ENCODE data around the gene CIB4. TPM values are rescaled to one million over a fixed set of nuclear protein-coding genes. Genes with fewer than 3 reads are reported as not detected.

The CIB4 gene
- total RNA-seq, 1 donor from 2014 or later: not detected

DNA sequence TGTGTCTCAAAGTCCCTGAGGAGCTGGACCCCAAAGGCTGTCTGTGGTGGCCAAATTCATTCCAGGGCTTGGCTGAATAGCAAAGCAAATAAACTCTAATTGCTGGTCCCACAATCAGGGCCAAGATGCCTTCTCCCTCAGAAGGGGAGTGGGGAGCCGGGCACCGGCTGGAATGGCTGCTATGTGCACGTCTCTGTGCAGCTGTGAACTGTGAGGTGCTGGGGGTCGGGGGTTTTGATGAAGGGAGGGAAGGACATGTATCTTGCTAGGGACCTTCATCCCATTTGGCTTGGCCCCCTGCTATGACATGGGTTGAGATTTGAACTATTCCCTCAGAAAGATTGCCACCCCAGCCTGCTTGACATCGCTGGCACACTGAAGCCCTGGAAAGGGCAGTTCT lies 60.4 kb downstream of the CIB4 start:
- no peak for FAIRE-seq
- Histone ChIP-seq H3K36me3 (ENCODE audit: control insufficient read depth, insufficient read depth, low read length) (no peaks in the 10 kb centered on the region), H3K4me3 (ENCODE audit: low read depth, low read length) (no peak overlapping the region), H3K27me3 (ENCODE audit: control insufficient read depth, insufficient read depth, low read length) (peaks cover 9% of the 10 kb centered on the region)
- no peak for DNase-seq (ENCODE audit: low read depth)
- TF ChIP-seq, protein P1, sequence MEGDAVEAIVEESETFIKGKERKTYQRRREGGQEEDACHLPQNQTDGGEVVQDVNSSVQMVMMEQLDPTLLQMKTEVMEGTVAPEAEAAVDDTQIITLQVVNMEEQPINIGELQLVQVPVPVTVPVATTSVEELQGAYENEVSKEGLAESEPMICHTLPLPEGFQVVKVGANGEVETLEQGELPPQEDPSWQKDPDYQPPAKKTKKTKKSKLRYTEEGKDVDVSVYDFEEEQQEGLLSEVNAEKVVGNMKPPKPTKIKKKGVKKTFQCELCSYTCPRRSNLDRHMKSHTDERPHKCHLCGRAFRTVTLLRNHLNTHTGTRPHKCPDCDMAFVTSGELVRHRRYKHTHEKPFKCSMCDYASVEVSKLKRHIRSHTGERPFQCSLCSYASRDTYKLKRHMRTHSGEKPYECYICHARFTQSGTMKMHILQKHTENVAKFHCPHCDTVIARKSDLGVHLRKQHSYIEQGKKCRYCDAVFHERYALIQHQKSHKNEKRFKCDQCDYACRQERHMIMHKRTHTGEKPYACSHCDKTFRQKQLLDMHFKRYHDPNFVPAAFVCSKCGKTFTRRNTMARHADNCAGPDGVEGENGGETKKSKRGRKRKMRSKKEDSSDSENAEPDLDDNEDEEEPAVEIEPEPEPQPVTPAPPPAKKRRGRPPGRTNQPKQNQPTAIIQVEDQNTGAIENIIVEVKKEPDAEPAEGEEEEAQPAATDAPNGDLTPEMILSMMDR (IDR thresholded peaks at IDR 0.05; ENCODE audit: insufficient read depth, low read length, severe bottlenecking): no peak

DNA sequence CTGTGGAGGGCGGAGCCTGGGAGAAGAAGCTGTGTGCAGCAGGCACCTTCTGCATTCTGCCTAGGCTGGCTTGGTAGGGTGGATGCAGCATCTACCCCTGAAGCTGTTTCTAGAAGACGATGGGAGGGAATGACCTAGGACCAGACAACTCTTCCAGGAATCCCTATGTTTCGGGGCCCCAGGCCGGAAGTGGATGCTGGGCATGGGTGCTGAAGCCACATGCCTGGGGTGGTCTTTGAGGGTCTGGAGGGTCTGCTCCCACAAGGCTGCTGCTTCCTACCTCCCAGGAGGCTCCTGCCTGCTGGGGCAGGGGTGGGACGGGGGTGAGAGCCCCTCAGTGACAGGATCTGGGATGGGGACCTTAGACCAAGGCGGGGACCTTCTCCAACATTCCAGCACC lies 61.0 kb downstream of the CIB4 start:
- no peaks in the 10 kb centered on the region for H3K36me3 ChIP-seq (ENCODE audit: control insufficient read depth, insufficient read depth, low read length)

DNA sequence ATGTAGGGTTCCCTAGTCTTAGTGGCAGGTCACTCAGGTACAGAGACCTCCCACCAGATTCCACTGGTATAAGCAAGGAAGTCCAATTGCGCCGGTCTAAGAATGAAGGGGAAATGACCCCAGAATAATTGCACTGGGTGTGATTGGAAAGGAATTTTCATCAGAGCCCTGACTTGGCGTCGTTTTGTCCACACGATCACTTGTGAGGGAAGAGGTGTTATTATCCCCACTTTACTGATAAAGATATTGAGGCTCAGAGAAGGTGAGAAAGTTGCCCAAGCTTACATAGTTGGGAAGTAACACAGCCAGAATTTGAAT lies 61.5 kb downstream of the CIB4 start:
- Histone ChIP-seq H3K27me3 (ENCODE audit: control insufficient read depth, insufficient read depth, low read length) (peaks cover 8% of the 10 kb centered on the region), H3K4me3 (ENCODE audit: low read depth, low read length) (no peak overlapping the region), H3K36me3 (ENCODE audit: control insufficient read depth, insufficient read depth, low read length) (no peaks in the 10 kb centered on the region)
- TF ChIP-seq, protein P1 (IDR thresholded peaks at IDR 0.05; ENCODE audit: insufficient read depth, low read length, severe bottlenecking): no peak
- DNase-seq (ENCODE audit: low read depth) (no peak), FAIRE-seq (no peak)

More for the DNA sequence above, 61.0 kb downstream of the CIB4 start:
- TF ChIP-seq, protein P1 (IDR thresholded peaks at IDR 0.05; ENCODE audit: insufficient read depth, low read length, severe bottlenecking): no peak
- no peak for DNase-seq (ENCODE audit: low read depth)
- no peak overlapping the region for H3K4me3 ChIP-seq (ENCODE audit: low read depth, low read length)
- FAIRE-seq: no peak
- peaks cover 8% of the 10 kb centered on the region for H3K27me3 ChIP-seq (ENCODE audit: control insufficient read depth, insufficient read depth, low read length)

DNA sequence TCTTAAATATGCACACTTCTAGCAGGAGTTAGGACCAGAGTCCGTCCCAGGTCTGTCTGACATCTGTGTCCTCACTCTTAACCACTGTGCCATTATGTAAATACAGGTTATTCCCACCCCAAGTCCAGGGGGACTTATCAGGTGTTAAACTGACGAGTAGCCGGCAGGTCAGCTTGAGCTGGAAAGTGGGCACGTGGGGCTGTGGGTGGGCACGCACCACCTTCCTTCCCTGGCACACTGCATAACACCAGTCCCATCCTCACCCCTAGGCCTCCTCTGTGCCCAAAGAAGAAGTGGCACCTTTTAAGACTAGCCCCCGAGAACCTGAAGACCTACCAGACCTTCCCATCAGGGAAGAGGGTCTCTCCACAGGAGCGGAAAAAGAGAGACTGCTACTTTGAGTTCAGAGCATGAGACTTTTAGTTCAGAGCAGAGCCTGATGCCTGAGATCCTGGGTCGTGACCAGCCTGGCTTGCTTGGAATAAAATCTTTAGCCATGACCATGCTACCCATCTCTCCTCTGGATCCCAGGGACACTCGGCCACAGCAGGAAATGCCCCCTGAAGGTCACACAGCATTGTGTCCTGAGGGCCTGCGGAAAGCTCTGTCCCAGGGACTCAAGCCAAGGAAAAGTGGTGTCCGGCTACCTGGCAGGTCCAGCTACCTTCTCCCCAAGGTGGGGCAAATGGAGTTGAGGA lies 62.0 kb downstream of the CIB4 start:
- peaks cover 8% of the 10 kb centered on the region for H3K27me3 ChIP-seq (ENCODE audit: control insufficient read depth, insufficient read depth, low read length)
- TF ChIP-seq, protein P1 (IDR thresholded peaks at IDR 0.05; ENCODE audit: insufficient read depth, low read length, severe bottlenecking): no peak
- DNase-seq (ENCODE audit: low read depth): no peak
- FAIRE-seq: no peak
- no peaks in the 10 kb centered on the region for H3K36me3 ChIP-seq (ENCODE audit: control insufficient read depth, insufficient read depth, low read length)
- no peak overlapping the region for H3K4me3 ChIP-seq (ENCODE audit: low read depth, low read length)

DNA sequence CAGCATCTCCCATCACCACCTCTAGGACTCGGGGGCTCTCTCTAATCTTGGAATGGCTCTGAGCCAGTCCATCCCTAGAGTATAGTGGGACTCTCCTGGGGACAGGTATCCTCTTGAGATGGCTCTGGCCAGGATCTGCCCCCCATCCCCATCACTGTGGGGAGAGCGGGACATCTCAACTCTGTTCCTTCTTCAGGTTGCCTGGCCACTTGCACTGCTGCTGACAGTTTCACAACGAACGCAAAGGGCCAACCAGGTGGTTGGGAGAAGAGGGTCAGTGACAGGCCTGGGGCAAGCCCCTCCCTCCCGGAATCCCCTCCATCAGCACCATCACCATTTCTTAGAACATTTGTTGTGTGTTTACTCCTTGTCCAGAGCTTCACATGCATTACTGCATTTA lies 62.6 kb downstream of the CIB4 start:
- H3K27me3 ChIP-seq (ENCODE audit: control insufficient read depth, insufficient read depth, low read length): peaks cover 8% of the 10 kb centered on the region
- TF ChIP-seq, protein P1 (IDR thresholded peaks at IDR 0.05; ENCODE audit: insufficient read depth, low read length, severe bottlenecking): no peak
- no peak for DNase-seq (ENCODE audit: low read depth)
- H3K36me3 ChIP-seq (ENCODE audit: control insufficient read depth, insufficient read depth, low read length): no peaks in the 10 kb centered on the region
- H3K4me3 ChIP-seq (ENCODE audit: low read depth, low read length): no peak overlapping the region
- FAIRE-seq: no peak

DNA sequence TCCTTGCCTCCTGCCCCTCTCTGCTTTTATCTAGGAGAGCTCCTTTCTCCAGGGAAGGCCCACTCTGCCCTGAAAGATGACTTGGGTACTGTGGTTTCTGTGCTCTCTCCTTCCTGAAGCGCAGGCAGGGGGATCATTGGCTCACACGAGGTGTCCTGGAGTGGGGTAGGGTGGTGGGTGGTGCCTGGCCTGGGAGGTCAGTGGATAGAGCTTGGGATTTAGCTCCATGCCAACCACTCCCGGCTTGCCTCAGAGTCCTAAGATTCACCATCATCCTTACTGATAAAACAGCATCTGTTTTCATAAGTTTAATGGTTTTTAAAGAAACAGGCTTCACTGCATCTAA lies 63.1 kb downstream of the CIB4 start:
- Histone ChIP-seq H3K4me3 (ENCODE audit: low read depth, low read length) (no peak overlapping the region), H3K27me3 (ENCODE audit: control insufficient read depth, insufficient read depth, low read length) (peaks cover 7% of the 10 kb centered on the region), H3K36me3 (ENCODE audit: control insufficient read depth, insufficient read depth, low read length) (no peaks in the 10 kb centered on the region)
- no peak for FAIRE-seq
- TF ChIP-seq, protein P1 (IDR thresholded peaks at IDR 0.05; ENCODE audit: insufficient read depth, low read length, severe bottlenecking): no peak
- no peak for DNase-seq (ENCODE audit: low read depth)

All from bronchial epithelial cell (primary cell).